GM21737 (cell line): ENCODE results near the gene TCP1.
"Not testable (repeated sequence)": the region's sequence is repeated elsewhere in the genome, so short reads cannot be mapped to it uniquely, and the experiment has no call there.

Source experiments
- ATAC-seq: cut with Tn5 transposase; IDR thresholded peaks from one replicate; pipeline ENCODE4 v1.9.1; 2021; ENCODE audit warnings: mild to moderate bottlenecking, moderate library complexity; ENCODE audit not compliant: unreplicated experiment

The TCP1 gene

DNA sequence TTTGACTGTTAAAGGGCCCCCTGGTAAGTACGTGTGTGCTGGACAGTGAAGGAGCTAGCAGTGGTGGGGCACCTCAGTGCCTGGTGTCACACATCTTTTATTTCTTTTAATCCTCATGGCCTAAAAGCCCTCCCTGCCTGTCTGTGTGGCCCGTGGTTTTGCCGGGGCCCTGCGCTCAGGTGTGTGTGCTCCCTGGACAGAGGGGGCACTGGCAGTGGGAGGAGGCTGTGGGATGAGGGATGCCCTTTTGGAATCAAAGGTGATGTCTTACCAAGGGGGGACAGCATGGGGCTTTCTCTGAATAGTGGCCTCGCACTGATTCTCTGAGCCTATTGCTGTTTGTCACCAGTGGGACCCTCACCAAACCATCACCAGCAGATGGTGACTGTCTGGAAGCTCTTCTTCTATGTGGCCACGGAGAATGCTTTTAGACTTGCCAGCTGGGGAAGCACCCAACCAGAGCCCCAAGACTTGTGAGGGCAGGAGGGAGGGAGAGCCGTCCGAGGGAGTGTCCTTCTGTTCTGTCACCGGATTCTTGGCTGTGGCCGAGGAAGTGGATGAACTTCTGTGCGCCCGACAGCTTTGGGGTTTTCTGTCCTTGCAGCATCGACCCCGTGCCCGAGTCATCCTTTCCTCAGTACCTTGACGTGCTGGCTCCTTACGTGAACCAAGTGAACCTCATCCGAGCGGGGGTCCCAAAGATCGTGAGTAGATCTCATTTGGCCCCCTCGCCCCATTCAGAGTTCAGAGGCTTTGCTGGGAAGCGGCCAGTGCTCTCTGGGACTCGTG is 28.7 kb upstream of the TCP1 start:
- no peak for ATAC-seq

DNA sequence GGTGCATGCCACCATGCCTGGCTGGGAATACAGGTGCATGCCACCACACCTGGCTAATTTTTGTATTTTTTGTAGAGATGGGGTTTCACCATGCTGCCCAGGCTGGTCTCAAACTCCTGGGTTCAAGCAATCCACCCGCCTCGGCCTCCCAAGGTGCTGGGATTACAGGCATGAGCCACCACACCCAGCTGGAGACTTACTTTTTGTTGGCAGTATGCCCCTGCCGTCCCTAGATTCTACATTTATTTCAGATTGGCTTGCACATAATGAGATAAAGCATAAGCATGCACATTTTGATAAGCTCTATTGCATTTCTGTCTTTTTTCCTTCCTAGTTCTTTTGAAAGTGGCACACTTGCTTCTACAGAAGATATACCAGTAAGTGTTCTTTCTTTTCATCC is 27.4 kb upstream of the TCP1 start:
- not testable (repeated sequence) for ATAC-seq

DNA sequence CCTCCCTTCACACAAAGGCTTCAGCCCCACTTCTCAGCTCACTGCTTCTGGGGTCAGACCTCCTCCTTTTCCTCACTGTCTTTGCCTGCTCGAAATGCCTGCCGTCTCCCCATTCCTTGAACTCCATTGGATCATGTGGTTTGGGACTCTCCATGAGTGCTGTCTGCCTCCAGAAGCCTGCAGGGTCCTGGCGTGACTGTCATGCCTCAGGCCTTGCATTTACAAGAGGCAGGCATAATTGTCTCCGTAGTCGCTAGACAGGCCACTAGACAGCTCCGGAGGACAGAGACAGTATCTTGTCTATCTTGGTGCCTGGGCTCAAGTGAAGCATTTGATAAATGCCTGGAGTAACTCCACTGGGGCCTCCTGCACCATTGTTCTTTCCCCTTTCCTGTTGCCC is 26.0 kb upstream of the TCP1 start:
- ATAC-seq = no peak

DNA sequence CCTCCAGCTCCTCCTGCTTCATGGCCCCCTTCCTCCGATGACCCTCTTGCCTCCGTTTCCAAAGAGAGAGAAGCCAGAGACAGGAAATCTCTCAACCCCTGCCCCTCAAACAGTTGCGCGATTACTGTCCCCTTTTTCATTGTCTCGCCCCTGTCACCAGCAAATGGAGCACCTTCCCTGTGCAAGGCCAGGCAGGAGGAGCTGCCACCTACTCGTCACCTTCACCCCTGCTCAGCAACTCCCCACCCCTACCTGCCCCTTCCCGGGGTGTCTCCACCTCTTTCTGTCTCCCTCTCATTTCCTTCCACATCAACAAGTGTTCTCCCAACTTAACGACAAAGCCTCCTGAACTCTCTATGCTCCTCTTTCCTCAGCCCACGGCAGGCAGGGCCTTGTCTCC is 24.4 kb upstream of the TCP1 start:
- no peak for ATAC-seq

DNA sequence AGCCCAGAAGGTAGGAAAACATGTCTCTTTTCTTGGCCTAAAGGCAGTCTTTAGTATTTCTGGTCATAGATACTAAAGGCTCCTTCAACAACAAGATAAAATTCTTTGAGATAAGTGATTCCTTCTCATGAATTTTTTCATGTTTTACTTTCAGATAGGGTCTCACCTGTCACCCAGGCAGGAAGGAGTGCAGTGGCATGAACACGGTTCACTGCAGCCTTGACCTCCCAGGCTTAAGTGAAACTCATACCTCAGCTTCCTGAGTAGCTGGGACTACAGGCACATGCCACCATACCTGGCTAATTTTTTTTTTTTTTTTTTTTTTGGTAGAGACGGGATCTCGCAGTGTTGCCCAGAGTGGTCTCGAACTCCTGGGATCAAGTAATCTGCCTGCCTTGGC is 19.7 kb upstream of the TCP1 start:
- peak; percentile 70 for ATAC-seq

DNA sequence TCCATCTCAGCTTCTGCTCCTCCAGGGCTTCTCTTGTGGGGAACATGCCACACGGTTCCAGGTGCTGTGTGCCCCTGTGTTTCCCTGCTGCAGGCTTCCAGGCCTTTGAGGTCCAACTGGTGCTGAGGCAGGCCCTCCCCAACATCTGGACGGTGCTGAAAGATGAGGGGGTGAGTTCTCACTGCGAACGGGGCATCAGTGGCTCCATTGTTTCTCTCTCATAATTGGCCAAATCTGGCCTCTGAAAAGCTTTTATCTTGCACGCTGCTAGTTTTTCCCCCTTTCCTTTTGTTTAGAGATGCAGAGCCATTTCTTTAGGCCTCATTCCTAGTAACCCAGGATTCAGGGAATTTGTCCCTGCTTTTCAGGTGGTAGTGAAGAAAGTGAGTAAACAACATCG is 19.2 kb upstream of the TCP1 start:
- no peak for ATAC-seq

DNA sequence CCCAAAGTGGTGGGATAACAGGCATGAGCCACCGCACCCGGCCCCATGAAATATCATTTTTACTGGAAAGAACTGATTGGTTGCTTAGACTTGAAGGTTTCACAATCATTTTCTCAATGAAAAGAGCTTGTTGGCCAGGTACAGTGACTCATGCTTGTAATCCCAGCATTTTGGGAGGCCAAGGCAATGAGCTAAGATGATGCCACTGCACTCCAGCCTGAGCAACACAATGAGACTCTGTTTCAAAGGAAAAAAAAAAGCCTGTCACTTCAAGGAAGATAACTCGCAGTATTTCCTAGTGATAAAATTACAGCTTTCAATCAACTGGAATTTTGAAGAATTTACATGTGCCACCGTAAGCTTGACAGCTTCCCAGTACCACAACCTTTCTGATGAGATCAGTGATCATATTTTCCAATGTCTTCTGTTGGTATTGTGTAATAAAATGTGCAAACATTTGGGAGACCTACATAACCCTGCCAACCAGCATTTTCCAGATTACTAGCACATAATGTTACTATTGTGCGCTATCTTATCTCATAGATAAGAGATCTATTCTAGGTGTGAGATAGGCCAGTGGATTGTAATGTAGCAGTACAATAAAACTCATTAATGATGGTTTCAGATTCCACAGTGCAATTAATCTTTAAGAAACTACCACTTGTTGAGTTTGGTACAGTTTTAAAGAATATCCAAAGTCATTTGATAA is 17.9 kb upstream of the TCP1 start:
- no peak for ATAC-seq

DNA sequence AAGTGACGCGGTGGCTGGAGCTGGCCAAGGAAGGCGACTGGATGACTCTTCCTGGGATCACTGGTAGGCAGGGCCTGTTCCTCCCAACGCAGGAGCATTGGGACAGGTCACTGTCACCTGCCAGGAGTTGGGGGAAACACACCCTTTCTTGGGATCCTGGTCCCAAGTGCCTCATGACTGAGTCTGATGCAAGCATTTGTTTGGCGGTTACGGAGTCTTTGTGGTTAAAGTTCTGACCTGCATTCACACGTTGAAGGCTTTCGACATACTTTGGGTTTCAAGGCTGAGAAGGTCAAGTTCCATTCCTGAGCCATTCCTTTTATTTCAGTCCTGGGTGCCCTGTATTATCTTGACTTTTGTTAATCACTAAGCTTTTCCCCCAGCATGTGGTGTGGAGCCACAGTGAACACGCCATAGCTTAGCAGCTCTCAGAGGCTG is 16.6 kb upstream of the TCP1 start:
- no peak for ATAC-seq

DNA sequence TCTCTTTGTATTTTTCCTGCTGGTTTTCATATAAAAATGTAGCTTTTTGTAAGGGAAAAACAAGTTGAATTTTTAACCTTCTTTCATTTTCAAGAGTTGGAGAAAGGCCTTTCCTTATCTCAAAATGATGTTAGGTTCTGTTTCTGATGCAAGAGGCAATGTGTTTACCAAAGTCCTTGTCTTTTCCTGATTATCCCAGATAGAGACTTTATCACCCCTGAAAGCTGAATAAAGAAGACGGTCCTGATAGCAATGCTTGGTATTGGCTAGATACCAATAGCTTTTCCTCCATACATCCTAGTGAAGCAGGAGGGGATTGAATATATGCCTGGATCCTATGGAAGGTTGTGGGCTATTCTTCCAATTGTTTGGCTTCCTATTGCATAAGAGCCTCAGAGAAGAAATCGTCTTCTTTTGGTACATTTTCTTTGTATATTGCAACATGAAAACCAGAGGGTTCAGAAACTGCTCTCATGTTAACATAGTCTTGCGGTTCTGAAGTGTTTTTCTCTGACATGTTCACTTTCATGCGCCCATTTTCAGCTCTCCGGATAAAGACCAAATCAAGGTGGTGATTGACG is 16.1 kb upstream of the TCP1 start:
- ATAC-seq = no peak

DNA sequence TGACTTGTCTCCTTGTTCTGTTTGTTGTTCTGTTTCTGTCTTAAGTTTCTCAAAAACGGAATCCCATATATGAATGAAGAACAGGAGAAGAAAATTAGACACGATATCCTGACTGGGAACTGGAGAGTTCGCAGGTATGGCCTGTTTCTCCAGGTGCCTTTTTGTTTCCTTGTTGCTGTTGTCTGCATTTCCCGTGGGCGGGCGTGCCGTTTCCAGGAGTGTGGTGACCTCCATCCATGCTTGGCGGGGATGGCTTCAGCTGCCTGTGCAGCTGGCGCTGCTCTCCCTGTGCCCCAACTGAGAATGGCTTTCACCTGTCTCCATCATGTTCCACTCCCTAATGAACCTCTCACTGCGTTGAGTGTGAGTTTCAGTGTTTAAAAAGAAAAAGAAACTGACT is 15.1 kb upstream of the TCP1 start:
- ATAC-seq = no peak

DNA sequence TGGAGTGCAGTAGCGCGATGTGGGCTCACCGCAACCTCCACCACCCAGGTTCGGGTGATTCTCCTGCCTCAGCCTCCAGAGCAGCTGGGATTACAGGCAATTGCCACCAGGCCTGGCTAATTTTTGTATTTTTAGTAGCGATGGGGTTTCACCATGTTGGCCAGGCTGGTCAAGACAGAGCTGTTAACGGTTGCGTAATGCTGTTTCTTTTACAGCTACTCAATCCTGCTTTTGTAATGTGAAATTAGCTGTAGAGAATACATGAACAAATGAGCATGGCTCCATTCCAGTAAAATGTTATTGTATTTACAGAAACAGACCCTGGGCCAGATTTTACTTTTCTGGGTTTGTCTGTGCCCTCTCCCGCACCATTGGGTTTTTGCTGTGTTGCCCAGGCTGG is 12.5 kb upstream of the TCP1 start:
- ATAC-seq = no peak

DNA sequence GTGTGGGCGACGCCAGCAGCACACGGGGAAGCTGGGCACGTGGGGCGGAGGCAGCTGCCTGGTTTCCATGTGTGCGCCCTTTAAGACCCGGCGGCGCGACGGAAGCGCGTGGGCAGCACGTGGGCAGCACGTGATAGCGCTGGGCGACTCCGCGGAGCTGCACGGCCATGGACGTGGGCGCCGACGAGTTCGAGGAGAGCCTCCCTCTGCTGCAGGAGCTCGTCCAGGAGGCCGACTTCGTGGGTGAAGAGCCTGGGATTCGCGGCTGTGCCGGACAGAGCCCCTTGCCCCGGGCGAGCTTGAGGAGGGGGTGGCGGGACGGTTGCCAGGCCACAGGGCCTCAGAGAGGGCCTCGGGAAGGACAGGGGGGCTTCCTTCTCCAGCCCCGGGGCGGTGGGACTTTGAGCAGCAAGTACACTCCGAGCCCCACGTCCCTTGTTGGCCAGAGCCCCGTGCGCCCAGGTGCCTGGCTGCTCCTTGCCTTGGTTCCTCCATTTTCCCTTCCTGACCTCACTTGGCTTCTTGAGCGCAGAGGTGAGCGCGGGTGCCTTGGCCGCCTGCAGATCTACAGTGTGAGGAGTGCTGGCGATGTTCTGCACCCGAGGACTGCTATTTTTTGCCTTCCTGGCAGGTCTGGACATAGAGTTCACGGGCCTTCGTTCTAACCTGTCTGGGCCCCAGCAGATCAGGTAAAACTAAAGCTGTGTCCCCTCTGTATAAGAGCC is 10.9 kb upstream of the TCP1 start, which contains the start of gene PNLDC1:
TSS of gene PNLDC1 (plus strand) at position 136 of the 725 bp plus-strand sequence. CDS start at position 168, 32 bp downstream.
- no peak for ATAC-seq

DNA sequence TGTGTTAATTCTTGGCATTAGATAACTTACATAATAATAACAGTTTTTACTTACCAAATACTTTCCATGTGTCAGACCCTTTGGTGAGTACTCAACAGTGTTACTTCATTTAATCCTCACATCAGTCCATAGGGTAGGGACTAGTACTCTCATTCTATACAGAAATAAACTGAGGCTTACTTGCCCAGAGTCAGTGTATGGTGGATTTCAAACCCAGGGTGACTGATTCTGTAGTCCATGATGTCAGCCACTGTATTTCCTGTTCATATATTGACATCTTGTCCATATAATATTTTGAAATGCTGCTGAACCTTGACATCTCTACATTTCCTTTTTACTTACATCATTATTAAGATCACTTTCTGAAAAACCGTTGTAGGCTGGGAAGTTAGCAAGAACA is 8.2 kb upstream of the TCP1 start:
- ATAC-seq = no peak

DNA sequence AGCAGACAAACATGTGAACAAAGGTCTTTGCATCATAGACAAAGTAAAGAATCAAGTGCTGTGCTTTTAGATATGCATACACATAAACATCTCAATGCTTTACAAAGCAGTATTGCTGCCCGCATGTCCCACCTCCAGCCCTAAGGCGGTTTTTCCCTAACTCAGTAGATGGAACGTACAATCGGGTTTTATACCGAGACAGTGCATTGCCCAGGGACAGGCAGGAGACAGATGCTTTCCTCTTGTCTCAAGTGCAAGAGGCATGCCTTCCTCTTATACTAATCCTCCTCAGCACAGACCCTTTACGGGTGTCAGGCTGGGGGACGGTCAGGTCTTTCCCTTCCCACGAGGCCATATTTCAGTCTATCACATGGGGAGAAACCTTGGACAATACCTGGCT is 5.6 kb upstream of the TCP1 start:
- not testable (repeated sequence) for ATAC-seq

DNA sequence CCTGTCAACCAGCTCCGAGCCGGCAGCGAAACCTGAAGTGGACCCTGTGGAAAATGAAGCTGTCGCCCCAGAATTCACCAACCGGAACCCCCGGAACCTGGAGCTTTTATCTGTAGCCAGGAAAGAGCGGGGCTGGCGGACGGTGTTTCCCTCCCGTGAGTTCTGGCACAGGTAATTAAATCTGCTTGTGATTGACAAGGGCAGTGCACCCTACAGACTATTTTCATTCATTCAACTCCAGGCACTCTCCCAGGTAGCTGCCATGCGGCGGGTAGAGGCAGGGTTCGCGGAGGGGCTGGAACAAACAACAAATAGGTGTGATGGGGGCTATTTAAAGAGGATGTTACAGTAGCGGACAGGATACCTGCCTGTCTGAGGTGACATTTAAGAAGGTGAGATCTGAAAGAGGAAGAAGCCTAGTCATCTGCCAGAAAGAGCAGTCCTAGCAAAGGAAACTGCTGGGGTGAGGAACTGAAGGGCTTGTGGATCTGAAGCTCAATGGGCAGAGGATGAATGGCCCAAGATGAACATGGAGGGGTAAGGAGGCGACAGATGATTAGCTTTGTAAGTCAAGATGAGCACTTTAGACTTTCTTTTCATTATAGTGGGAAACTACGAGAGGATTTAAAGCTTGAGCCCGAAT is 1.7 kb upstream of the TCP1 start:
- no peak for ATAC-seq

DNA sequence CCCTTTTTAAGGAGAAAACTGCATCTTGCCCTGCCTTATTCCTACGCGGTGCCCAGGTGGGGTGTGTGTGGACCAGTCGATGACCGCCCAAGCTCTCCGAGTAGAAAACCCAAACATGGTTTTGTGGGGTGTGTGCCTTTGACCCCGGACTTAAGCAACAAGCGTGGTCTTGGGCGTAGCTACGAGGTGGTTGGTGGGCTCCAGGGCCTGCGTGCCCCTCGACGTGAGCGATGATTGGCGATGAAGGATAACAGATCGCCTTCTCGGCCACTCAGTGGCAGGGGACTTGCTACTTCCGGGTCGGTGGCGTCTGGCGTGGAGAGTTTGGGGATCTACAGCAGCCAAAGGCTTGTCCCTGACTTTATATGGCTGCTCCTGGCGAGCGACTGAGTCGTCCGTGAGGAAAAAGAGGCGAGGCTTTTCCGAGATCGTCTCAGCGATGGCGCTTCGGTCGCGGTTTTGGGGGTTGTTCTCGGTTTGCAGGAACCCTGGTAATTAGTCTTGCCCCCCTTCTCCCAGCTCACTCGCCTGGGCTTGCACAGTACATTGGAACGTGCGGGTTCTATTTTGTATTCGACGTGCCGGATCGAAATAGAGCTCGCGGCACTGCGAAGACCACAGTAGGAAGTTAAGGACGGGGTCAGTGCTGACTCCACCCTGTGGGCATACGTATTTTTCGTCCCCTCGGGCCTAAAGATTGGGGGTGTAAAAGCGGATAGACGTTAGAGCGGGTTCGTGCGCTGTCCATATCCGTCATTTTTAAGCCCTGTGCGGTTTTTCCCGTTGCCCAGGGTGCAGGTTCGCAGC is 950 bp upstream of the TCP1 start, which contains the start of gene MRPL18:
TSS of gene MRPL18 (plus strand) at position 319 of the 807 bp plus-strand sequence. CDS start at position 440, 121 bp downstream.
- peak; percentile 86 for ATAC-seq

DNA sequence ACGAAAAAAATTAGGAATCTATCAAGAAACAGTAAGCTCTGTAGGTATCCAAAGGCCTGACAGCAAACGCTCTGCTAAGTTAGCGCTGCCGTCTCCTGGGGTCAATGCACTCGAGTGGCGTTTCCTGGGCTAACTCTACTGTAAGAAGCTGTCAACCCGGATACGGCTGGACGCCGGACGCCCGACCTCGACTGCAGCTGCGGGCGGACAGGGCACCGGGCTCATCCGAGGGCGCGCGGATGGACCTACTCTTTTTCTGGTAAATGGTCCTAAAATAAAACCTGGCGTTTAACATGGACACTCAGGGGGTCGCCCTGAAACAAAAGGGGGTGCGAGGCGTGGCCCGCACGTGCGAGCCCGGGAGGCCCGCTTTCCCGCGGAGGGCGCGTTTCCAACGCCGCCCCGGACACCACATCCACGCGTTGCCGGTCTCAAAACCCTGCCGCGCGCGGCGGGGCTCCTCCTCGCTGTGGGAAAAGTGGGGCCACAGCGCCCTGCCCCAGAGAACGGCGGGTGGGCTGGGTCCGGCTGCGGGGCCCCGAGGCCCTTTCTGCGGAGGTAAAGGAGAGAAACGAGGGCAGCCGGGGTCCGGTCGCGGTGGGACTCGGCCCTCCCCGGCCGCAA is 537 bp downstream of the TCP1 start:
- no peak for ATAC-seq

DNA sequence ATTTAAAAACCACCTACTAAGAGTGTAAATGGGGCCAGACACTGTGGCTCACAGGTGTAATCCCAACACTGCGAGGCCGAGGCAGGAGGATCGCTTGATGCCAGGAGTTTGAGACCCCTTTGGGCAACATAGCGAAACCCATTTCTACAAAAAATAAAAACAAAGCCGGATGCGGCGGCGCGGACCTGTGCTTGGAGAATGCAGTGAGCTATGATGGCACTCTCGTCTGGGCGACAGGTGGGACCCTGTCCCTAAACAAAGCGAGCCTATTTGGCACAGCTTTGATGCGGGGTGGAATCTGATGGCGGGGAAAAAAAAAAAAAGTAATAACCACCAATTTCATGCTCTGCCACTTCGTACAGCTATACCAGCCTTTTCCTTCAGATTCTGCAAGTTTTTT is 1.1 kb downstream of the TCP1 start:
- ATAC-seq = no peak

DNA sequence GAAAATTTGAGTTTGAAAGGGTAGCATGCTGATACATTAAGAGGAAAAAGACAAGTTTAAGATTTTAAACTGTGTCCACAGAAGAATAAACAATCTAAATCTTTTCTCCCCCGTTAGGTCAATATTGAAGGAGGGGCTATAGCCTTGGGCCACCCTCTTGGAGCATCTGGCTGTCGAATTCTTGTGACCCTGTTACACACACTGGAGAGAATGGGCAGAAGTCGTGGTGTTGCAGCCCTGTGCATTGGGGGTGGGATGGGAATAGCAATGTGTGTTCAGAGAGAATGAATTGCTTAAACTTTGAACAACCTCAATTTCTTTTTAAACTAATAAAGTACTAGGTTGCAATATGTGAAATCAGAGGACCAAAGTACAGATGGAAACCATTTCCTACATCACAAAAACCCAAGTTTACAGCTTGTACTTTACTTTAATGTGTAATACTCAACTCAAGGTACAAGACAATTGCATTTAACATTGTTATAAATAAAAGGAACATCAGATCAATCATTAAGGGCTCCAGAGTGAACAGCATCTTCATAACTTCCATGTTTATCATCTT is 10.8 kb downstream of the TCP1 start:
- no peak for ATAC-seq
